HG02943 (cell line): Measurements from ENCODE around the gene GLIPR1L1.
A peak's percentile ranks its signal among the peaks of the same experiment; 100 is the strongest.

Experiments
- ATAC-seq: cut with Tn5 transposase; IDR thresholded peaks from one replicate; pipeline ENCODE4 v1.9.1; 2021; ENCODE audit warnings: mild to moderate bottlenecking, low read depth, moderate library complexity; ENCODE audit not compliant: unreplicated experiment

GLIPR1L1 gene

GRCh38 chr12:75334384-75335030, at the start of gene GLIPR1L1:
TSS of gene GLIPR1L1 (plus strand) at chr12:75334670. CDS start at chr12:75334729, 59 bp downstream.
- ATAC-seq = peak; percentile 63

- no peak for ATAC-seq
Observed at GRCh38 chr12:75288860-75289259, 45.6 kb upstream of the GLIPR1L1 start.

GRCh38 chr12:75289753-75290152, 44.7 kb upstream of the GLIPR1L1 start:
- no peak for ATAC-seq

- no peak for ATAC-seq
Observed at GRCh38 chr12:75291014-75291413, 43.5 kb upstream of the GLIPR1L1 start.

- no peak for ATAC-seq
Observed at GRCh38 chr12:75294336-75294735, 40.1 kb upstream of the GLIPR1L1 start.

- no peak for ATAC-seq
Observed at GRCh38 chr12:75294797-75295196, 39.7 kb upstream of the GLIPR1L1 start.

GRCh38 chr12:75302225-75302624, 32.2 kb upstream of the GLIPR1L1 start:
- ATAC-seq = no peak

GRCh38 chr12:75302781-75303180, 31.7 kb upstream of the GLIPR1L1 start:
- ATAC-seq = no peak

- no peak for ATAC-seq
Observed at GRCh38 chr12:75305412-75306332, 28.8 kb upstream of the GLIPR1L1 start.

- no peak for ATAC-seq
Observed at GRCh38 chr12:75308279-75308678, 26.2 kb upstream of the GLIPR1L1 start.

- no peak for ATAC-seq
Observed at GRCh38 chr12:75311369-75311768, 23.1 kb upstream of the GLIPR1L1 start.

GRCh38 chr12:75315518-75315917, 19.0 kb upstream of the GLIPR1L1 start:
- ATAC-seq = no peak

- no peak for ATAC-seq
Observed at GRCh38 chr12:75317784-75318183, 16.7 kb upstream of the GLIPR1L1 start.

GRCh38 chr12:75322464-75322863, 12.0 kb upstream of the GLIPR1L1 start:
- ATAC-seq = no peak

GRCh38 chr12:75323663-75324062, 10.8 kb upstream of the GLIPR1L1 start:
- ATAC-seq = no peak

GRCh38 chr12:75327642-75328041, 6.8 kb upstream of the GLIPR1L1 start:
- no peak for ATAC-seq

- ATAC-seq = peak; percentile 84
Observed at GRCh38 chr12:75329918-75330826, 4.3 kb upstream of the GLIPR1L1 start, which contains the start of gene CAPS2. TSS of gene CAPS2 (minus strand) at chr12:75330324. CDS start at chr12:75326498, 3,826 bp downstream.

- ATAC-seq = no peak
Observed at GRCh38 chr12:75337905-75338304, 3.4 kb downstream of the GLIPR1L1 start.

- ATAC-seq = no peak
Observed at GRCh38 chr12:75341873-75342272, 7.4 kb downstream of the GLIPR1L1 start.

GRCh38 chr12:75345531-75345930, 11.1 kb downstream of the GLIPR1L1 start:
- no peak for ATAC-seq
